Measurements from ENCODE around the gene PERM1.
"Not testable (repeated sequence)": the region's sequence is repeated elsewhere in the genome, so short reads cannot be mapped to it uniquely, and the experiment has no call there.

The PERM1 gene

GRCh38 chr1:963301-963651 is 18.6 kb downstream of the PERM1 start:
- DNase-seq, result no peak

GRCh38 chr1:962381-963300 is 19.3 kb downstream of the PERM1 start:
- DNase-seq, result no peak

- DNase-seq, result no peak
These were observed 20.7 kb downstream of the PERM1 start for GRCh38 chr1:961132-961669.

GRCh38 chr1:960363-961131 is 21.3 kb downstream of the PERM1 start, which contains the start of gene KLHL17:
TSS of gene KLHL17 (plus strand) at chr1:960584. CDS start at chr1:960694, 110 bp downstream.
- peak; percentile 14 for DNase-seq

GRCh38 chr1:959731-960362 is 22.0 kb downstream of the PERM1 start:
- DNase-seq, result no peak

GRCh38 chr1:958823-959730 is 22.8 kb downstream of the PERM1 start, which contains the start of gene NOC2L:
TSS of gene NOC2L (minus strand) at chr1:959256. CDS start at chr1:959240, 16 bp downstream.
- peak; percentile 72 for DNase-seq

- no peak for DNase-seq
These were observed 25.3 kb downstream of the PERM1 start for GRCh38 chr1:956636-957035.

- DNase-seq, result no peak
These were observed 26.4 kb downstream of the PERM1 start for GRCh38 chr1:955474-955873.

GRCh38 chr1:954927-955326 is 27.0 kb downstream of the PERM1 start:
- no peak for DNase-seq

- no peak for DNase-seq
These were observed 28.2 kb downstream of the PERM1 start for GRCh38 chr1:953524-954320.

- DNase-seq, result no peak
These were observed 29.3 kb downstream of the PERM1 start for GRCh38 chr1:952603-953002.

GRCh38 chr1:952201-952600 is 29.7 kb downstream of the PERM1 start:
- no peak for DNase-seq

GRCh38 chr1:951364-951763 is 30.5 kb downstream of the PERM1 start:
- no peak for DNase-seq

GRCh38 chr1:950881-951280 is 31.0 kb downstream of the PERM1 start:
- no peak for DNase-seq

GRCh38 chr1:950268-950667 is 31.6 kb downstream of the PERM1 start:
- DNase-seq, result no peak

- no peak for DNase-seq
These were observed 33.9 kb downstream of the PERM1 start for GRCh38 chr1:947958-948357.

GRCh38 chr1:946811-947210 is 35.1 kb downstream of the PERM1 start:
- DNase-seq, result not testable (repeated sequence)

GRCh38 chr1:945688-946556 is 36.0 kb downstream of the PERM1 start:
- no peak for DNase-seq

- DNase-seq, result peak; percentile 50
These were observed 37.3 kb downstream of the PERM1 start for GRCh38 chr1:944341-945325.
